Panc1 (cell line): ENCODE results near the gene PAK1. TPM values are rescaled to one million over a fixed set of nuclear protein-coding genes. Genes with fewer than 3 reads are reported as not detected.

Experiments used
- ATAC-seq: fragments of 200-7000 bp; cut with Tn5 transposase; 2 replicates; pipeline ENCODE4 v1.9.1; 2020; ENCODE audit warnings: mild to moderate bottlenecking, moderate library complexity
- BruUV-seq: library from RNA; stranded (reverse); fragments of 400-500 nt; replicated peaks from 2 replicates; lab custom pipeline; 2021; lab: Mats Ljungman, UMichigan
- CTCF ChIA-PET: fragments of 300-600 bp; sonication (Branson Sonifier 250); formaldehyde crosslinking; loops from one replicate; lab custom pipeline; 2022; ENCODE audit warnings: antibody characterized with exemption; lab: Charles Lee
- POLR2A ChIA-PET: fragments of 300-600 bp; sonication (Branson Sonifier 250); formaldehyde crosslinking; loops from one replicate; lab custom pipeline; 2022; ENCODE audit warnings: antibody characterized with exemption; lab: Charles Lee
- DNase-seq: peaks from one replicate; pipeline ENCODE4 v3.0.0-alpha.2; 2010; ENCODE audit warnings: low read depth, low spot score
- H3K27ac ChIP-seq: 2 replicates; pipeline ENCODE4 v1.5.1; 2011; ENCODE audit warnings: mild to moderate bottlenecking, low read length, inconsistent platforms
- H3K27me3 ChIP-seq: fragments of 200-500 bp; sonication (Bioruptor generic); 2 replicates; pipeline ENCODE4 v1.6.0; 2014; ENCODE audit warnings: low read length, inconsistent platforms; ENCODE audit not compliant: control insufficient read depth, insufficient read depth
- H3K36me3 ChIP-seq: fragments of 200-500 bp; sonication (Bioruptor generic); 2 replicates; pipeline ENCODE4 v1.5.1; 2014; ENCODE audit warnings: inconsistent platforms, mild to moderate bottlenecking, low read length, moderate library complexity; ENCODE audit not compliant: control insufficient read depth, insufficient read depth
- H3K4me1 ChIP-seq: 2 replicates; pipeline ENCODE4 v1.5.1; 2011; ENCODE audit warnings: inconsistent platforms, mild to moderate bottlenecking, low read length, moderate library complexity; ENCODE audit not compliant: control insufficient read depth, insufficient read depth
- H3K4me3 ChIP-seq, 2 experiments: 2 replicates each; pipeline ENCODE4 v1.5.1; 2011 to 2012; ENCODE audit warnings: low read depth in 2 of 2, low read length in 2 of 2, mild to moderate bottlenecking in 2 of 2, inconsistent platforms in 1 of 2, moderate library complexity in 1 of 2
- H3K9me3 ChIP-seq: fragments of 200-500 bp; sonication (Bioruptor generic); 2 replicates; pipeline ENCODE4 v1.5.1; 2014; ENCODE audit warnings: low read depth, mild to moderate bottlenecking, inconsistent platforms, low read length, moderate library complexity; ENCODE audit not compliant: control insufficient read depth, insufficient read depth
- POLR2AphosphoS5 ChIP-seq: IDR thresholded peaks from 2 replicates; pipeline ENCODE4 v1.6.1; 2012; ENCODE audit warnings: mild to moderate bottlenecking, low read depth, low read length, moderate library complexity
- SIN3A ChIP-seq: IDR thresholded peaks from 2 replicates; pipeline ENCODE4 v1.6.1; 2012; ENCODE audit warnings: low read depth, mild to moderate bottlenecking, low read length, moderate library complexity, borderline replicate concordance; ENCODE audit not compliant: insufficient read depth
- TCF7L2 ChIP-seq: IDR thresholded peaks from 2 replicates; pipeline ENCODE4 v1.6.1; 2011; ENCODE audit warnings: mild to moderate bottlenecking, low read depth, low read length, inconsistent platforms
- in situ Hi-C: cut with HindIII; loops from 2 replicates; pipeline ENCODE4 v1.10.0; 2016; ENCODE audit warnings: low sequenced_read_pairs, low pct_unique_long_range_greater_than_20kb
- intact Hi-C: fragments of 100-400 bp; cut with micrococcal nuclease; formaldehyde crosslinking; loops from one replicate; pipeline ENCODE4 v1.10.0; 2022; ENCODE audit not compliant: unreplicated experiment
- total RNA-seq: library from RNA; stranded (reverse); gene quantifications from one replicate; pipeline ENCODE4 v1.2.1, GENCODE V29; 2021; ENCODE audit not compliant: unreplicated experiment
- TF ChIP-seq, protein P1 (sequence below), 2 experiments: IDR thresholded peaks; 2 replicates each; pipeline ENCODE4 v1.6.1; 2011 to 2012; ENCODE audit warnings: low read depth in 2 of 2, control low read depth in 1 of 2, low read length in 1 of 2, mild to moderate bottlenecking in 1 of 2, moderate library complexity in 1 of 2; ENCODE audit not compliant: insufficient read depth in 1 of 2
- TF ChIP-seq, protein P2 (sequence below): fragments of 450-650 bp; IDR thresholded peaks from 2 replicates; pipeline ENCODE4 v1.5.1; 2017; ENCODE audit warnings: mild to moderate bottlenecking

The PAK1 gene
- total RNA-seq, 1 experiment from 2014 or later, result 38.2 TPM

DNA sequence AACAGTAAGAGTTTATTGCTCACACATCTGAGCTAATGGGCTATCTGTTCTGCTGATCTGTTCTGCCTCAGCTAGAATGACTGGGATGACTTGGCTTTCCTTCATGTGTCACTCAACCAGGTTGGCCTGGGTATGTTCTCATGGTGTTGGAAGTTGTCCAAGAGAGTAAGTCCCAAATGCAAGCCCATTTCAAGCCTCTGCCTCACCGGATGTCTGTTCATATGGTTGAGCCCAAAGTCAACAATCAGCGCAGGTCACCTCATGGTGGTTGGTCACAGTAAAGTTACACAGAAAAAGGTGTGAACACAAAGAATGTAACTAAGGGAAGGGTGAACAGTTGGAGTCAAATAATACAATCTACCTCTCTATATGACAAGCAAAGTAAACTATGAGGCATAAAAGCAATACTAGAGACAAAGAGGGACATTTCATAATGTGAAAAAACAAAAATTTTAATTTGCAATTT, 174.3 kb downstream of the PAK1 start:
- H3K4me3 ChIP-seq, result no peak overlapping the region
- CTCF ChIA-PET, result no interaction called here
- DNase-seq (peak; percentile 99), ATAC-seq (peak; percentile 77)
- in situ Hi-C loops (no loop called here), intact Hi-C loops (no loop called here)
- POLR2A ChIA-PET, result no interaction called here
- no TSS peak for BruUV-seq
- no peaks in the 10 kb centered on the region for H3K36me3 ChIP-seq
- H3K27ac ChIP-seq, result no peak overlapping the region
- no peaks in the 10 kb centered on the region for H3K4me1 ChIP-seq
- no peaks in the 10 kb centered on the region; the same call in 1 of the 2 replicates for H3K9me3 ChIP-seq
- TF ChIP-seq TCF7L2, result no peak
- TF ChIP-seq, protein P1, sequence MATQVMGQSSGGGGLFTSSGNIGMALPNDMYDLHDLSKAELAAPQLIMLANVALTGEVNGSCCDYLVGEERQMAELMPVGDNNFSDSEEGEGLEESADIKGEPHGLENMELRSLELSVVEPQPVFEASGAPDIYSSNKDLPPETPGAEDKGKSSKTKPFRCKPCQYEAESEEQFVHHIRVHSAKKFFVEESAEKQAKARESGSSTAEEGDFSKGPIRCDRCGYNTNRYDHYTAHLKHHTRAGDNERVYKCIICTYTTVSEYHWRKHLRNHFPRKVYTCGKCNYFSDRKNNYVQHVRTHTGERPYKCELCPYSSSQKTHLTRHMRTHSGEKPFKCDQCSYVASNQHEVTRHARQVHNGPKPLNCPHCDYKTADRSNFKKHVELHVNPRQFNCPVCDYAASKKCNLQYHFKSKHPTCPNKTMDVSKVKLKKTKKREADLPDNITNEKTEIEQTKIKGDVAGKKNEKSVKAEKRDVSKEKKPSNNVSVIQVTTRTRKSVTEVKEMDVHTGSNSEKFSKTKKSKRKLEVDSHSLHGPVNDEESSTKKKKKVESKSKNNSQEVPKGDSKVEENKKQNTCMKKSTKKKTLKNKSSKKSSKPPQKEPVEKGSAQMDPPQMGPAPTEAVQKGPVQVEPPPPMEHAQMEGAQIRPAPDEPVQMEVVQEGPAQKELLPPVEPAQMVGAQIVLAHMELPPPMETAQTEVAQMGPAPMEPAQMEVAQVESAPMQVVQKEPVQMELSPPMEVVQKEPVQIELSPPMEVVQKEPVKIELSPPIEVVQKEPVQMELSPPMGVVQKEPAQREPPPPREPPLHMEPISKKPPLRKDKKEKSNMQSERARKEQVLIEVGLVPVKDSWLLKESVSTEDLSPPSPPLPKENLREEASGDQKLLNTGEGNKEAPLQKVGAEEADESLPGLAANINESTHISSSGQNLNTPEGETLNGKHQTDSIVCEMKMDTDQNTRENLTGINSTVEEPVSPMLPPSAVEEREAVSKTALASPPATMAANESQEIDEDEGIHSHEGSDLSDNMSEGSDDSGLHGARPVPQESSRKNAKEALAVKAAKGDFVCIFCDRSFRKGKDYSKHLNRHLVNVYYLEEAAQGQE (IDR thresholded peaks at IDR 0.05; ENCODE audit: insufficient read depth in 1 of 2, low read depth in 2 of 2, low read length in 1 of 2), result no peak
- TF ChIP-seq SIN3A, result no peak
- TF ChIP-seq, protein P2, sequence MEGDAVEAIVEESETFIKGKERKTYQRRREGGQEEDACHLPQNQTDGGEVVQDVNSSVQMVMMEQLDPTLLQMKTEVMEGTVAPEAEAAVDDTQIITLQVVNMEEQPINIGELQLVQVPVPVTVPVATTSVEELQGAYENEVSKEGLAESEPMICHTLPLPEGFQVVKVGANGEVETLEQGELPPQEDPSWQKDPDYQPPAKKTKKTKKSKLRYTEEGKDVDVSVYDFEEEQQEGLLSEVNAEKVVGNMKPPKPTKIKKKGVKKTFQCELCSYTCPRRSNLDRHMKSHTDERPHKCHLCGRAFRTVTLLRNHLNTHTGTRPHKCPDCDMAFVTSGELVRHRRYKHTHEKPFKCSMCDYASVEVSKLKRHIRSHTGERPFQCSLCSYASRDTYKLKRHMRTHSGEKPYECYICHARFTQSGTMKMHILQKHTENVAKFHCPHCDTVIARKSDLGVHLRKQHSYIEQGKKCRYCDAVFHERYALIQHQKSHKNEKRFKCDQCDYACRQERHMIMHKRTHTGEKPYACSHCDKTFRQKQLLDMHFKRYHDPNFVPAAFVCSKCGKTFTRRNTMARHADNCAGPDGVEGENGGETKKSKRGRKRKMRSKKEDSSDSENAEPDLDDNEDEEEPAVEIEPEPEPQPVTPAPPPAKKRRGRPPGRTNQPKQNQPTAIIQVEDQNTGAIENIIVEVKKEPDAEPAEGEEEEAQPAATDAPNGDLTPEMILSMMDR, result no peak
- no peak for TF ChIP-seq POLR2AphosphoS5
- H3K27me3 ChIP-seq, result no peaks in the 10 kb centered on the region

DNA sequence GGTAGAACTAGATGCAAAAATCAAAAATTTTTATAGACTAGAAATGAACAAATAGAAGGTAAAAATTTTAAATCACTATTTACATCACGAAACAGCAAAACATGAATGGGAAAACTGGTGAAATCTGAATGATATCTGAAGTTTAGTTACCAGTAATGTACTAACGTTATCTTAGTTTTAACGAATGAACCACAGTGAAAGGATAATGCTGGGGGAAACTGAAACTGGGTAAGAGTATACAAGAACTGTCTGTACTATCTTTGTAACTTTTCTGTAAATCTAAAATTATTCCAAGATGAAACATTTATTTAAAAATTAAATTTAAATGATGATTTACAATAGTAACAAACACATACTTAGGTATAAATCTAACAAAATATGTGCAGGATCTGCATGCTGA, 179.9 kb downstream of the PAK1 start:
- BruUV-seq, result no TSS peak
- ChIA-PET CTCF (no interaction called here), POLR2A (interaction anchor here (0.7 kb wide), 1 partner anchor 37 kb away, joined by 10 read pairs; no protein-coding TSS in a partner anchor)
- intact Hi-C loops, result no loop called here
- H3K36me3 ChIP-seq, result no peaks in the 10 kb centered on the region
- no peaks in the 10 kb centered on the region; the same call in 1 of the 2 replicates for H3K9me3 ChIP-seq
- in situ Hi-C loops, result no loop called here
- H3K27me3 ChIP-seq, result no peaks in the 10 kb centered on the region
- no peak overlapping the region for H3K27ac ChIP-seq
- TF ChIP-seq TCF7L2, result no peak
- TF ChIP-seq, protein P2, result no peak
- TF ChIP-seq POLR2AphosphoS5, result no peak
- TF ChIP-seq, protein P1 (IDR thresholded peaks at IDR 0.05; ENCODE audit: insufficient read depth in 1 of 2, low read depth in 2 of 2, low read length in 1 of 2), result no peak
- no peak for TF ChIP-seq SIN3A
- H3K4me1 ChIP-seq, result no peaks in the 10 kb centered on the region
- H3K4me3 ChIP-seq, result no peak overlapping the region
- DNase-seq, result no peak
- ATAC-seq, result no peak
